ENCODE results near the gene SOS1. TPM values are rescaled to one million over a fixed set of nuclear protein-coding genes. Genes with fewer than 3 reads are reported as not detected.

The SOS1 gene
- polyA plus RNA-seq, 1 of the 3 experiments (the other 2 are of a cell fraction) = 12.8 TPM

DNA sequence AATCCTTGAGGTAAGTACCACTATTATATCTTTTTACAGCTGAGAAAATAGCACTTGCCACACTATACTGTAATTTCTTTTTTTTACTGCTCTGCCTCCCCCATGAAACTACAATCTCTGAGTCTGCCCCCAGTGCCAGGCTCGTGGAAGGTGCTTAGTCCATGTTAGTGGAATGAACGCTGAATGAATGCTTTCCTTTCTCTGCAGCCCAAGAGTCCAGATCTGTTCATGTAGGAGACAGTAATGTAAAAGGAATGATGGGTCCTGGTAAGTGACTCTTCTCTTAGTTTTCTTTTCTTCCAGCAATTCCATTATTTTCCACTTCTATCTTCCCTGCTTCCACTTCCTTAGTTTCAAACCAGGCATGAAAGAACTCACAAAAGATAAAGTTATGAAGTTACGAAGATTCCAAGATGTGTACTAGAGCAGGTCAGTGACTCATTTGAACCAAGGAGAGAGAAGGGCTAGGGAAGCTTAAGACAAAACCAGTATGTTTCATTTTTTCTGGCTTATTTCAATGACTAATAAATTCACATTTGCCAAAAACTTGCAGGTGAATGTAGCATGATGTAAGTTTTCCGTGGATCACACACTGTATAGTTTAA is 185.2 kb downstream of the SOS1 start (continued):
- TF ChIP-seq, protein P1, sequence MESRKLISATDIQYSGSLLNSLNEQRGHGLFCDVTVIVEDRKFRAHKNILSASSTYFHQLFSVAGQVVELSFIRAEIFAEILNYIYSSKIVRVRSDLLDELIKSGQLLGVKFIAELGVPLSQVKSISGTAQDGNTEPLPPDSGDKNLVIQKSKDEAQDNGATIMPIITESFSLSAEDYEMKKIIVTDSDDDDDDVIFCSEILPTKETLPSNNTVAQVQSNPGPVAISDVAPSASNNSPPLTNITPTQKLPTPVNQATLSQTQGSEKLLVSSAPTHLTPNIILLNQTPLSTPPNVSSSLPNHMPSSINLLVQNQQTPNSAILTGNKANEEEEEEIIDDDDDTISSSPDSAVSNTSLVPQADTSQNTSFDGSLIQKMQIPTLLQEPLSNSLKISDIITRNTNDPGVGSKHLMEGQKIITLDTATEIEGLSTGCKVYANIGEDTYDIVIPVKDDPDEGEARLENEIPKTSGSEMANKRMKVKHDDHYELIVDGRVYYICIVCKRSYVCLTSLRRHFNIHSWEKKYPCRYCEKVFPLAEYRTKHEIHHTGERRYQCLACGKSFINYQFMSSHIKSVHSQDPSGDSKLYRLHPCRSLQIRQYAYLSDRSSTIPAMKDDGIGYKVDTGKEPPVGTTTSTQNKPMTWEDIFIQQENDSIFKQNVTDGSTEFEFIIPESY (IDR thresholded peaks at IDR 0.05; ENCODE audit: borderline replicate concordance, low read depth) = no peak
- TF ChIP-seq, protein P2, sequence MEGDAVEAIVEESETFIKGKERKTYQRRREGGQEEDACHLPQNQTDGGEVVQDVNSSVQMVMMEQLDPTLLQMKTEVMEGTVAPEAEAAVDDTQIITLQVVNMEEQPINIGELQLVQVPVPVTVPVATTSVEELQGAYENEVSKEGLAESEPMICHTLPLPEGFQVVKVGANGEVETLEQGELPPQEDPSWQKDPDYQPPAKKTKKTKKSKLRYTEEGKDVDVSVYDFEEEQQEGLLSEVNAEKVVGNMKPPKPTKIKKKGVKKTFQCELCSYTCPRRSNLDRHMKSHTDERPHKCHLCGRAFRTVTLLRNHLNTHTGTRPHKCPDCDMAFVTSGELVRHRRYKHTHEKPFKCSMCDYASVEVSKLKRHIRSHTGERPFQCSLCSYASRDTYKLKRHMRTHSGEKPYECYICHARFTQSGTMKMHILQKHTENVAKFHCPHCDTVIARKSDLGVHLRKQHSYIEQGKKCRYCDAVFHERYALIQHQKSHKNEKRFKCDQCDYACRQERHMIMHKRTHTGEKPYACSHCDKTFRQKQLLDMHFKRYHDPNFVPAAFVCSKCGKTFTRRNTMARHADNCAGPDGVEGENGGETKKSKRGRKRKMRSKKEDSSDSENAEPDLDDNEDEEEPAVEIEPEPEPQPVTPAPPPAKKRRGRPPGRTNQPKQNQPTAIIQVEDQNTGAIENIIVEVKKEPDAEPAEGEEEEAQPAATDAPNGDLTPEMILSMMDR (IDR thresholded peaks at IDR 0.05) = no peak
- TF ChIP-seq SMC3 (IDR thresholded peaks at IDR 0.05; ENCODE audit: low read depth, low read length) = no peak
- TF ChIP-seq FOXJ3 (CRISPR knock-in tag; IDR thresholded peaks at IDR 0.05) = no peak
- TF ChIP-seq EP300 (IDR thresholded peaks at IDR 0.05; ENCODE audit: borderline replicate concordance in 1 of 2, low read depth in 1 of 2, low read length in 1 of 2) = no peak
- TF ChIP-seq YY1 (IDR thresholded peaks at IDR 0.05; ENCODE audit: low read depth) = 0 out of 2 replicates have a peak, but pooled peaks have one; percentile 14
- TF ChIP-seq GABPA (IDR thresholded peaks at IDR 0.05; ENCODE audit: low read depth) = no peak
- no peak for TF ChIP-seq EZH2phosphoT487 (IDR thresholded peaks at IDR 0.05; ENCODE audit: borderline replicate concordance, low read depth)

DNA sequence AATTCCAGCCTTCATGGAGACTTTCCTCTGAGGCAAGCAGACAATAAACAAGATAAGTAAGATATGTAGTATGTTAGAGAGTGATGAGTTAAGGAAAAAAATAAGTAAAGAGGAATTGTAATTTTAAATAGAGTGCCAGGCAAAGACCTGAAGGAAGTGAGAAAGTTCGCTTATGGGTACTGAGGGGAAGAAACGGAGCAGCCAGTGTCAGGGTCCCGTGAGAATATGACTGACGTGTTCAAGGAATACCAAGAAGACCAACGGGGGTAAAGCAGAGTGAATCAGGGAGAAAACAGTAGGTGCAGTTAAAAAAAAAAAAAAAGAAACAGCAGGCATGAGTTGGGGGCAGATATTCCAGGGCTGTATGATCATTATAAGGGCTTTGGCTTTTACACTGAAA is 186.1 kb downstream of the SOS1 start:
- TF ChIP-seq CHD2 (IDR thresholded peaks at IDR 0.05; ENCODE audit: low read length, partially characterized antibody) (no peak), RCOR1 (IDR thresholded peaks at IDR 0.05; ENCODE audit: low read length) (no peak), EP300 (IDR thresholded peaks at IDR 0.05; ENCODE audit: borderline replicate concordance in 1 of 2, low read depth in 1 of 2, low read length in 1 of 2) (no peak), TAF1 (IDR thresholded peaks at IDR 0.05; ENCODE audit: borderline replicate concordance, low read depth, low read length) (no peak), SIN3A (IDR thresholded peaks at IDR 0.05; ENCODE audit: borderline replicate concordance, low read depth, low read length) (no peak), GATA2 (CRISPR knock-in tag; IDR thresholded peaks at IDR 0.05) (no peak), MEF2A (IDR thresholded peaks at IDR 0.05; ENCODE audit: borderline replicate concordance, low read depth) (no peak), RXRA (IDR thresholded peaks at IDR 0.05; ENCODE audit: borderline replicate concordance, low read depth) (no peak), POLR2AphosphoS5 (IDR thresholded peaks at IDR 0.05; ENCODE audit: low read depth, low read length) (no peak), TCF12 (IDR thresholded peaks at IDR 0.05) (no peak), SMC3 (IDR thresholded peaks at IDR 0.05; ENCODE audit: low read depth, low read length) (no peak), EZH2phosphoT487 (IDR thresholded peaks at IDR 0.05; ENCODE audit: borderline replicate concordance, low read depth) (no peak)
- TF ChIP-seq, protein P3, sequence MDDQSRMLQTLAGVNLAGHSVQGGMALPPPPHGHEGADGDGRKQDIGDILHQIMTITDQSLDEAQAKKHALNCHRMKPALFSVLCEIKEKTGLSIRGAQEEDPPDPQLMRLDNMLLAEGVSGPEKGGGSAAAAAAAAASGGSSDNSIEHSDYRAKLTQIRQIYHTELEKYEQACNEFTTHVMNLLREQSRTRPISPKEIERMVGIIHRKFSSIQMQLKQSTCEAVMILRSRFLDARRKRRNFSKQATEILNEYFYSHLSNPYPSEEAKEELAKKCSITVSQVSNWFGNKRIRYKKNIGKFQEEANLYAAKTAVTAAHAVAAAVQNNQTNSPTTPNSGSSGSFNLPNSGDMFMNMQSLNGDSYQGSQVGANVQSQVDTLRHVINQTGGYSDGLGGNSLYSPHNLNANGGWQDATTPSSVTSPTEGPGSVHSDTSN (IDR thresholded peaks at IDR 0.05) = no peak
- TF ChIP-seq, protein P2 (IDR thresholded peaks at IDR 0.05) = no peak
- TF ChIP-seq, protein P4, sequence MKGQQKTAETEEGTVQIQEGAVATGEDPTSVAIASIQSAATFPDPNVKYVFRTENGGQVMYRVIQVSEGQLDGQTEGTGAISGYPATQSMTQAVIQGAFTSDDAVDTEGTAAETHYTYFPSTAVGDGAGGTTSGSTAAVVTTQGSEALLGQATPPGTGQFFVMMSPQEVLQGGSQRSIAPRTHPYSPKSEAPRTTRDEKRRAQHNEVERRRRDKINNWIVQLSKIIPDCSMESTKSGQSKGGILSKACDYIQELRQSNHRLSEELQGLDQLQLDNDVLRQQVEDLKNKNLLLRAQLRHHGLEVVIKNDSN (IDR thresholded peaks at IDR 0.05; ENCODE audit: borderline replicate concordance, low read depth) = no peak
- DNase-seq = no peak
- H3F3A ChIP-seq (replicated peaks; ENCODE audit: insufficient read depth) = peaks cover 6% of the 10 kb centered on the region
- no peaks in the 10 kb centered on the region for H3K9me3 ChIP-seq
- H3K27ac ChIP-seq (ENCODE audit: low read depth in 2 of 2, low read length in 1 of 2) = no peak overlapping the region
- no peaks in the 10 kb centered on the region for H4K20me1 ChIP-seq (ENCODE audit: insufficient read depth)
- H3K4me1 ChIP-seq (ENCODE audit: control insufficient read depth in 1 of 2, insufficient read depth in 2 of 2, low read depth in 1 of 2, low read length in 1 of 2) = peaks cover 4 to 6% of the 10 kb centered on the region in 2 experiments; a peak in 1 of 4 replicates
- no peaks in the 10 kb centered on the region for H3K27me3 ChIP-seq (ENCODE audit: insufficient read depth)
- WGBS (ENCODE audit: low lambda C conversion rate) = 92% methylated on average over 5 of the region's 5 CpGs
- H3K9ac ChIP-seq = no peak overlapping the region
- ChIA-PET POLR2A (no interaction called here), CTCF (interaction anchor here (1.0 to 5.5 kb wide), 2 partner anchors 13 to 127 kb away, joined by 3 to 54 read pairs; no protein-coding TSS in a partner anchor)
- no peaks in the 10 kb centered on the region for H3K79me2 ChIP-seq (ENCODE audit: insufficient read depth)
- H3K4me3 ChIP-seq (ENCODE audit: low read depth in 2 of 2, low read length in 1 of 2) = no peak overlapping the region
- H2AFZ ChIP-seq (ENCODE audit: low read depth) = no peak overlapping the region
- H3K9me2 ChIP-seq = no peaks in the 10 kb centered on the region
- no peaks in the 10 kb centered on the region for H3K36me3 ChIP-seq (replicated peaks in 1 of 2; ENCODE audit: control insufficient read depth in 1 of 2, insufficient read depth in 2 of 2, low read length in 1 of 2)
- peak overlapping the region; percentile 63; the same call in 1 of the 2 replicates for H3K4me2 ChIP-seq
